GM12874 (cell line): ENCODE measurements around the gene RAB22A.

Experiments used
- CTCF ChIP-seq: IDR thresholded peaks from 2 replicates; pipeline ENCODE4 v1.5.1; 2011; ENCODE audit warnings: low read depth, mild to moderate bottlenecking, control low read depth, low read length, moderate library complexity; ENCODE audit not compliant: insufficient read depth

Gene RAB22A

GRCh38 chr20:58392286-58392685, 82.8 kb downstream of the RAB22A start:
- no peak for TF ChIP-seq CTCF

GRCh38 chr20:58393299-58393698, 83.8 kb downstream of the RAB22A start:
- no peak for TF ChIP-seq CTCF

- no peak for TF ChIP-seq CTCF
Observed at GRCh38 chr20:58394801-58395200, 85.3 kb downstream of the RAB22A start.

- no peak for TF ChIP-seq CTCF
Observed at GRCh38 chr20:58395604-58396003, 86.1 kb downstream of the RAB22A start.

GRCh38 chr20:58397429-58397828, 87.9 kb downstream of the RAB22A start:
- TF ChIP-seq CTCF: no peak

- TF ChIP-seq CTCF: no peak
Observed at GRCh38 chr20:58398254-58398653, 88.7 kb downstream of the RAB22A start.

GRCh38 chr20:58399926-58400325, 90.4 kb downstream of the RAB22A start:
- TF ChIP-seq CTCF: no peak

GRCh38 chr20:58401162-58401561, 91.6 kb downstream of the RAB22A start:
- no peak for TF ChIP-seq CTCF
